ENCODE measurements around the gene PAX8. TPM values are rescaled to one million over a fixed set of nuclear protein-coding genes. Genes with fewer than 3 reads are reported as not detected.

PAX8 gene
- total and polyA plus RNA-seq, 2 of the 13 experiments (the other 11 are each of a cell fraction or from before 2014, with no cell fraction given): 1.5 to 8.8 TPM

DNA sequence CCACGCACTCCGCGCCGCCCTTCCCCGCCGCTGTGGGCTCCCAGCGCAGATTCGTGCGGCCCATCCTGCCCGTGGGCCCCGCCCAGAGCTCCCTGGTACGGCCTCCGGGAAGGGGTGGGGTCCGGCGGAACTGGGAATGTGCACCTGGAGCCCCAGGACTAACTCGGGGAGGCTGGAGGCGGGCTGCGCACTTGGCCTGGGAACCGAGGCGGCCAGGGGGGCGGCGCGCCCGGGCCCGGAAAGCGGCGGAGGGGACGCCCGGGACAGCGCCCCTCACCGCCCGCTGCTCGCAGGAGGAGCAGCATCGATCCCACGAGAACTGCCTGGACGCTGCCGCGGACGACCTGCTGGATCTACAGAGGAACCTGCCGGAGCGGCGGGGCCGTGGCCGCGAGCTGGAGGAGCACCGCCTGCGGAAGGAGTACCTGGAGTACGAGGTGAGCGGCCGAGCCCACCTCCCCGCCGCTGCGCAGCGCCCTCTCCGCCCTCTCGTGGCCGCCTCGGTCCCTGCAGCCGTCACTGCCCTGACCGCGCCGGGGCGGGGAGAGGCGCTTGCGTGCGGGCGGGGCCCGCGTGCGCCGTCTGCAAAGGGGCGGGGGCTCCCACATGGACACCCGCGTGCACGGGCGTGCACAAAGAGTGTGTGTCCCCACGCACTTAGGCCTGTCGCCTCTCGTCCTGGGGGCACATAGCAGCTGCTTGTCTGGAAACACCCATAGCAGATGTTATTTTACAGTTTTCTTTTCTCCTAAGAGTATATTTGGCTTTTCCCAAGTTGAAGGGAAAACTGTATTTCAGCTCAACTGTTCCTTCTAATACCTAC lies 79.7 kb downstream of the PAX8 start (continued):
- TF ChIP-seq IRF2 (CRISPR knock-in tag; IDR thresholded peaks at IDR 0.05) (peak; percentile 77; the same call in 1 of the 2 replicates), SRSF1 (optimal IDR thresholded peaks at IDR 0.05; ENCODE audit: low read depth, low read length) (peak; percentile 81), ZNF558 (CRISPR knock-in tag; IDR thresholded peaks at IDR 0.05; ENCODE audit: borderline replicate concordance) (no peak; the same call in 1 of the 2 replicates), ZNF703 (CRISPR knock-in tag; IDR thresholded peaks at IDR 0.05; ENCODE audit: borderline replicate concordance) (no peak; the same call in 1 of the 2 replicates), POLR2AphosphoS5 (IDR thresholded peaks at IDR 0.05; ENCODE audit: low read depth, low read length) (peak; percentile 60), ZNF256 (CRISPR knock-in tag; conservative IDR thresholded peaks at IDR 0.05) (no peak), SOX13 (IDR thresholded peaks at IDR 0.05) (no peak), SOX13 (CRISPR knock-in tag; conservative IDR thresholded peaks at IDR 0.05 in 1 of 2, IDR thresholded peaks at IDR 0.05 in 1 of 2) (peak in 1 of 2 experiments; percentile 20; a peak in 2 of 4 replicates), ZNF589 (CRISPR knock-in tag; conservative IDR thresholded peaks at IDR 0.05) (peak; percentile 93), REXO4 (CRISPR knock-in tag; IDR thresholded peaks at IDR 0.05; ENCODE audit: borderline replicate concordance) (no peak), SAP130 (CRISPR knock-in tag; IDR thresholded peaks at IDR 0.05; ENCODE audit: low read depth) (peak; percentile 62), ZSCAN31 (CRISPR knock-in tag; IDR thresholded peaks at IDR 0.05; ENCODE audit: low read depth) (peak; percentile 94), ZNF788 (CRISPR knock-in tag; IDR thresholded peaks at IDR 0.05; ENCODE audit: borderline replicate concordance) (peak; percentile 80; the same call in 1 of the 2 replicates), ZNF792 (CRISPR knock-in tag; IDR thresholded peaks at IDR 0.05) (peak; percentile 82), XBP1 (CRISPR knock-in tag; IDR thresholded peaks at IDR 0.05) (no peak), XRCC5 (optimal IDR thresholded peaks at IDR 0.05; ENCODE audit: low read length) (peak; percentile 91), EHMT2 (IDR thresholded peaks at IDR 0.05; ENCODE audit: borderline replicate concordance, low read depth, low read length) (no peak)
- TF ChIP-seq, protein P1, sequence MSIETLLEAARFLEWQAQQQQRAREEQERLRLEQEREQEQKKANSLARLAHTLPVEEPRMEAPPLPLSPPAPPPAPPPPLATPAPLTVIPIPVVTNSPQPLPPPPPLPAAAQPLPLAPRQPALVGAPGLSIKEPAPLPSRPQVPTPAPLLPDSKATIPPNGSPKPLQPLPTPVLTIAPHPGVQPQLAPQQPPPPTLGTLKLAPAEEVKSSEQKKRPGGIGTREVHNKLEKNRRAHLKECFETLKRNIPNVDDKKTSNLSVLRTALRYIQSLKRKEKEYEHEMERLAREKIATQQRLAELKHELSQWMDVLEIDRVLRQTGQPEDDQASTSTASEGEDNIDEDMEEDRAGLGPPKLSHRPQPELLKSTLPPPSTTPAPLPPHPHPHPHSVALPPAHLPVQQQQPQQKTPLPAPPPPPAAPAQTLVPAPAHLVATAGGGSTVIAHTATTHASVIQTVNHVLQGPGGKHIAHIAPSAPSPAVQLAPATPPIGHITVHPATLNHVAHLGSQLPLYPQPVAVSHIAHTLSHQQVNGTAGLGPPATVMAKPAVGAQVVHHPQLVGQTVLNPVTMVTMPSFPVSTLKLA (IDR thresholded peaks at IDR 0.05): peak; percentile 30; the same call in 1 of the 2 replicates
- TF ChIP-seq, protein P2, sequence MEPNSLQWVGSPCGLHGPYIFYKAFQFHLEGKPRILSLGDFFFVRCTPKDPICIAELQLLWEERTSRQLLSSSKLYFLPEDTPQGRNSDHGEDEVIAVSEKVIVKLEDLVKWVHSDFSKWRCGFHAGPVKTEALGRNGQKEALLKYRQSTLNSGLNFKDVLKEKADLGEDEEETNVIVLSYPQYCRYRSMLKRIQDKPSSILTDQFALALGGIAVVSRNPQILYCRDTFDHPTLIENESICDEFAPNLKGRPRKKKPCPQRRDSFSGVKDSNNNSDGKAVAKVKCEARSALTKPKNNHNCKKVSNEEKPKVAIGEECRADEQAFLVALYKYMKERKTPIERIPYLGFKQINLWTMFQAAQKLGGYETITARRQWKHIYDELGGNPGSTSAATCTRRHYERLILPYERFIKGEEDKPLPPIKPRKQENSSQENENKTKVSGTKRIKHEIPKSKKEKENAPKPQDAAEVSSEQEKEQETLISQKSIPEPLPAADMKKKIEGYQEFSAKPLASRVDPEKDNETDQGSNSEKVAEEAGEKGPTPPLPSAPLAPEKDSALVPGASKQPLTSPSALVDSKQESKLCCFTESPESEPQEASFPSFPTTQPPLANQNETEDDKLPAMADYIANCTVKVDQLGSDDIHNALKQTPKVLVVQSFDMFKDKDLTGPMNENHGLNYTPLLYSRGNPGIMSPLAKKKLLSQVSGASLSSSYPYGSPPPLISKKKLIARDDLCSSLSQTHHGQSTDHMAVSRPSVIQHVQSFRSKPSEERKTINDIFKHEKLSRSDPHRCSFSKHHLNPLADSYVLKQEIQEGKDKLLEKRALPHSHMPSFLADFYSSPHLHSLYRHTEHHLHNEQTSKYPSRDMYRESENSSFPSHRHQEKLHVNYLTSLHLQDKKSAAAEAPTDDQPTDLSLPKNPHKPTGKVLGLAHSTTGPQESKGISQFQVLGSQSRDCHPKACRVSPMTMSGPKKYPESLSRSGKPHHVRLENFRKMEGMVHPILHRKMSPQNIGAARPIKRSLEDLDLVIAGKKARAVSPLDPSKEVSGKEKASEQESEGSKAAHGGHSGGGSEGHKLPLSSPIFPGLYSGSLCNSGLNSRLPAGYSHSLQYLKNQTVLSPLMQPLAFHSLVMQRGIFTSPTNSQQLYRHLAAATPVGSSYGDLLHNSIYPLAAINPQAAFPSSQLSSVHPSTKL (CRISPR knock-in tag; IDR thresholded peaks at IDR 0.05): peak; percentile 54; the same call in 1 of the 2 replicates
- TF ChIP-seq, protein P3, sequence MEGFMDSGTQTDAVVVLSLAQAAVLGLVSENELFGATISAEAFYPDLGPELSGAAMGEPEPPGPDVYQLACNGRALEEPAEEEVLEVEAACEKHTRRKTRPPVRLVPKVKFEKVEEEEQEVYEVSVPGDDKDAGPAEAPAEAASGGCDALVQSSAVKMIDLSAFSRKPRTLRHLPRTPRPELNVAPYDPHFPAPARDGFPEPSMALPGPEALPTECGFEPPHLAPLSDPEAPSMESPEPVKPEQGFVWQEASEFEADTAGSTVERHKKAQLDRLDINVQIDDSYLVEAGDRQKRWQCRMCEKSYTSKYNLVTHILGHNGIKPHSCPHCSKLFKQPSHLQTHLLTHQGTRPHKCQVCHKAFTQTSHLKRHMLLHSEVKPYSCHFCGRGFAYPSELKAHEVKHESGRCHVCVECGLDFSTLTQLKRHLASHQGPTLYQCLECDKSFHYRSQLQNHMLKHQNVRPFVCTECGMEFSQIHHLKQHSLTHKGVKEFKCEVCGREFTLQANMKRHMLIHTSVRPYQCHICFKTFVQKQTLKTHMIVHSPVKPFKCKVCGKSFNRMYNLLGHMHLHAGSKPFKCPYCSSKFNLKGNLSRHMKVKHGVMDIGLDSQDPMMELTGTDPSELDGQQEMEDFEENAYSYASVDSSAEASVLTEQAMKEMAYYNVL (CRISPR knock-in tag; IDR thresholded peaks at IDR 0.05; ENCODE audit: borderline replicate concordance): peak; percentile 71; the same call in 1 of the 2 replicates
